ENCODE data around the gene DOCK9. TPM values are rescaled to one million over a fixed set of nuclear protein-coding genes. Genes with fewer than 3 reads are reported as not detected.

The DOCK9 gene
- total RNA-seq, 1 donor from 2014 or later: 21.0 TPM

DNA sequence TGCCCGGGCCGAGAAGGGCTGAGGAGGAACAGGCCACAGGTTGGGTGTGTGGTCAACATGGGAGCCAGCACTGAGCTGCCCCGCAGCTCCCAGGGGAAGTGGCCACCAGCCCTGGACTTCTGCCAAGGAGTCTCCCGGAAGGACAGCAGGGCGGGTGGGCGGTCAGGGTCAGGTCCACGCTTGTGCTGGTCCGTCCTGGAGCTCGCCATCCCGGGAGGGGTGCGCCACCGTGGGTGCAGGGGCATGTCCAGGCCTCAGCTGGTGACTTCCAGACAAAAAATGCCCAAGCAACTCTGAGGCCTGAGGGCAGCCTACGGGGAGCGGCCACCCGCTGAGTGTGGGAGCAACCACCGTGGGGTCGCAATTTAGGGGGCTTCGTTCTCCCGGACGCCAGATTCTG lies 203.9 kb downstream of the DOCK9 start:
- no peak for DNase-seq (ENCODE audit: low spot score in 2 of 2, unreplicated experiment in 2 of 2)
- Mint-ChIP-seq H3K9me3 (no peaks in the 10 kb centered on the region), H3K27me3 (ENCODE audit: low read depth) (peaks cover 3% of the 10 kb centered on the region), H3K4me1 (no peaks in the 10 kb centered on the region), H3K4me3 (no peak overlapping the region), H3K27ac (no peak overlapping the region), H3K36me3 (no peaks in the 10 kb centered on the region)
- TF ChIP-seq, protein P1, sequence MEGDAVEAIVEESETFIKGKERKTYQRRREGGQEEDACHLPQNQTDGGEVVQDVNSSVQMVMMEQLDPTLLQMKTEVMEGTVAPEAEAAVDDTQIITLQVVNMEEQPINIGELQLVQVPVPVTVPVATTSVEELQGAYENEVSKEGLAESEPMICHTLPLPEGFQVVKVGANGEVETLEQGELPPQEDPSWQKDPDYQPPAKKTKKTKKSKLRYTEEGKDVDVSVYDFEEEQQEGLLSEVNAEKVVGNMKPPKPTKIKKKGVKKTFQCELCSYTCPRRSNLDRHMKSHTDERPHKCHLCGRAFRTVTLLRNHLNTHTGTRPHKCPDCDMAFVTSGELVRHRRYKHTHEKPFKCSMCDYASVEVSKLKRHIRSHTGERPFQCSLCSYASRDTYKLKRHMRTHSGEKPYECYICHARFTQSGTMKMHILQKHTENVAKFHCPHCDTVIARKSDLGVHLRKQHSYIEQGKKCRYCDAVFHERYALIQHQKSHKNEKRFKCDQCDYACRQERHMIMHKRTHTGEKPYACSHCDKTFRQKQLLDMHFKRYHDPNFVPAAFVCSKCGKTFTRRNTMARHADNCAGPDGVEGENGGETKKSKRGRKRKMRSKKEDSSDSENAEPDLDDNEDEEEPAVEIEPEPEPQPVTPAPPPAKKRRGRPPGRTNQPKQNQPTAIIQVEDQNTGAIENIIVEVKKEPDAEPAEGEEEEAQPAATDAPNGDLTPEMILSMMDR (IDR thresholded peaks at IDR 0.05; ENCODE audit: unreplicated experiment): no peak

DNA sequence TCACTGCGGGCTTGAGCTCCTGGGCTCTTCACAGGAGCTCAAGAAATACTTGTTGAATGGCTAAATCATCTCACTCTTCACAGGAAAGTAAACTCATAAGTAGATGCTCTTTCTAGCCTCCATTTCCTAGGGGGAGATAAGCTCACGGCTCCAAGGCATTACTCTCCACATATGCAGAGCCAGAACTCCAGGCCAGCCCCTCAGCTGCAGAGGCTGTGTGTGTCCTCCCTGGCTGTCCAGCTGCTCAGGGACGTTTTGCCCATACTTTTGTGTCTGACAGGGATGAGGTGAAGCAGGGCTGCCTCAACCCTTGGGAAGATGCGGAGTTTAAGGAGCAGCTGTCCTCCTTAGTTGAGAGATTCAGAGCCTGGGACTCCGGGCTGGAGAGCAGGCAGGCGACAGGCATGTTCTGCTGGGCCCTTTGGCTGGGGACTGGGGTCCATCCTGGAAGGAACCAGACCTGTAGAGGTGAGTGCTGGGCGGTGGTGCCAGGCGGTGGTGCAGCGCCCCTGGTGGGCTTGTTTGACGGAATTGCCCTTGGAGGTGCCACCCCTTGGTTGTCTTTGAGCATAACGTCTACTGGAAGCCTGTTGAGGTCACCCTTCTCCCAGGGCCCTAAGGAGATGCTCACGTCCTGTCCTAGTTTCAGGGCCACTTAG lies 204.9 kb downstream of the DOCK9 start:
- TF ChIP-seq, protein P1 (IDR thresholded peaks at IDR 0.05; ENCODE audit: unreplicated experiment): no peak
- Mint-ChIP-seq H3K9me3 (no peaks in the 10 kb centered on the region), H3K27ac (no peak overlapping the region), H3K4me1 (no peaks in the 10 kb centered on the region), H3K4me3 (no peak overlapping the region), H3K27me3 (ENCODE audit: low read depth) (peaks cover 3% of the 10 kb centered on the region), H3K36me3 (no peaks in the 10 kb centered on the region)
- DNase-seq (ENCODE audit: low spot score in 2 of 2, unreplicated experiment in 2 of 2): no peak

DNA sequence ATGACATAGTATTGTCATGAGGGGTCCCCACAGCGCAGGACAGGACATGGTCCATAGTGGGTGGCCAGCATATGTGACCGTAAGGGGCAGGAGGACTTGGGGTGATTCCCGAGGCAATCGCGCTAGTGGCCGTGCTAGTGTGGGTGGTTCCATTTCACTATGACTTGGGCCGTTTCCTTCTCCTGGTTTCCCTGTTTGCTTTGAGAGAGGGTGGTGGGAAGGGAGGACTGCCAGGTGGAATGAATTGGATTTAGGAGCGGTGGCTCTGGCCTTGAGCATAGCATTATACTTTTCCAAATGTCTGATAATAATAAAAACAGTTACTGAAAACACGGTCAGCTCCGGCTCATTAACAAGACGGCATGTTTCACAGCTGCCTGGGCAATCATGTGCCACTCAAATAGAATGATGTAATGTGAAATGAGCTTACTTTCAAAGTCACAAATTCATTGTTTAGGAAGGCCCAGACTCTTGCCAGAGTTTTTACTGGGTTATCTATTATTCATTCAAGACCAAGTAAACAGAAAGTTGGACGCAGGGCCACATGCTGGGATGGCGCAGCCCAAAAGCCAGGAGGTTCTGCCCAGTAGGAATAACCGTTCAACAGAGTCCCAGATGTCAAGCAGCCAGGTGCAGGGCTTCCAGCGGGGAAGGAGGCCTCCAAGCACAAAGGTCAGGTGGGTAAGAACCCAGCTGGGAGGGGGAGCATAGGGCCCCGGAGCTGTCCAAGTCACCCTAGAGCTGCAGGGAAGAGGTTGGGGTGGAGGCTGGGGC lies 205.8 kb downstream of the DOCK9 start:
- TF ChIP-seq, protein P1 (IDR thresholded peaks at IDR 0.05; ENCODE audit: unreplicated experiment): no peak
- Mint-ChIP-seq H3K27me3 (ENCODE audit: low read depth) (peaks cover 3% of the 10 kb centered on the region), H3K4me3 (no peak overlapping the region), H3K36me3 (no peaks in the 10 kb centered on the region), H3K27ac (no peak overlapping the region), H3K4me1 (no peaks in the 10 kb centered on the region), H3K9me3 (no peaks in the 10 kb centered on the region)
- DNase-seq (ENCODE audit: low spot score in 2 of 2, unreplicated experiment in 2 of 2): no peak

DNA sequence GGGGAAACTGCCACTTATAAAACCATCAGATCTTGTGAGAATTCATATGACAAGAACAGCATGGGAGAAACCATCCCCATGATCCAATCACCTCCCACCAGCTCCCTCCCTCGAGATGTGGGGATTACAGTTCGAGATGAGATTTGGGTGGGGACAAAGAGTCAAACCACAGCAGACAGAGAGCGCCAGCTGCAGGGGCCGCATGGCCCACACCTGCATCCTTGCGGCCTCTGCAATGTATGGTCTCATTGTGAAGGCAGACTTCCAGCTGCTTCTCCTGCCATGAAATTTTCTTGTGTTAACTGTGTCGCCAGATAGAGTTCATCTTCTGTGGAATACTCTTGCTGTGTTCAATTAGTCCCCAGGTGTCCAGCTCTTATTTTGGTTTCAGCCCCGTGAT lies 208.1 kb downstream of the DOCK9 start:
- no peak overlapping the region for H3K27ac Mint-ChIP-seq
- H3K4me1 Mint-ChIP-seq: peaks cover 2% of the 10 kb centered on the region
- DNase-seq (ENCODE audit: low spot score in 2 of 2, unreplicated experiment in 2 of 2): no peak
- TF ChIP-seq, protein P1 (IDR thresholded peaks at IDR 0.05; ENCODE audit: unreplicated experiment): no peak
- H3K27me3 Mint-ChIP-seq (ENCODE audit: low read depth): peaks cover 3% of the 10 kb centered on the region
- H3K36me3 Mint-ChIP-seq: no peaks in the 10 kb centered on the region
- no peak overlapping the region for H3K4me3 Mint-ChIP-seq
- no peaks in the 10 kb centered on the region for H3K9me3 Mint-ChIP-seq

DNA sequence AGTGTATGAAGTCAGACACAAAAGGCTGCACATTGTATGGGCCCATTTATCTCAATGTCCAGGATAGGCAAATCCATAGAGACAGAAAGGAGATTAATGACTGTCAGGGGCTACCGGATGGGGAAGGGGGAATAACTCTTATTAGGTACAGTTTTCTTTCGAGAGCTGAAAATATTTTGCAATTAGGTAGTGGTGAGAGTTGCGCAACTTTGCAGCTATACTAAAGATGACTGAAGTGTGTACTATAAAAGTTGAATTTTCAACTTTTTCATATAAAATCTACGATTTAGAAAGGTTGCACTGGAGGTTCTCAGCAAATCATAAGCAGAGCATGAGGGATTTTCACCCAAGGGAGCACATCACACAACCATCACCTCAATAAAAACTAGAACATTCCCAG lies 209.3 kb downstream of the DOCK9 start:
- TF ChIP-seq, protein P1 (IDR thresholded peaks at IDR 0.05; ENCODE audit: unreplicated experiment): no peak
- H3K4me3 Mint-ChIP-seq: no peak overlapping the region
- no peaks in the 10 kb centered on the region for H3K9me3 Mint-ChIP-seq
- DNase-seq (ENCODE audit: low spot score in 2 of 2, unreplicated experiment in 2 of 2): no peak
- H3K36me3 Mint-ChIP-seq: no peaks in the 10 kb centered on the region
- peaks cover 3% of the 10 kb centered on the region for H3K27me3 Mint-ChIP-seq (ENCODE audit: low read depth)
- no peak overlapping the region for H3K27ac Mint-ChIP-seq
- H3K4me1 Mint-ChIP-seq: peaks cover 2% of the 10 kb centered on the region

All from mesothelial cell of epicardium (in vitro differentiated cells).